PC-3 (cell line): ENCODE results near the gene LONRF3.

ENCODE experiments used
- EZH2 ChIP-seq: fragments of 300-600 bp; sonication (generic); IDR thresholded peaks from one replicate; pipeline ENCODE4 v1.6.1; 2017; ENCODE audit warnings: antibody characterized with exemption, mild to moderate bottlenecking, low read length; ENCODE audit not compliant: unreplicated experiment
- TF ChIP-seq, protein P1 (sequence below): fragments of 300-600 bp; sonication (generic); conservative IDR thresholded peaks from 2 replicates; pipeline ENCODE4 v1.5.1; 2017; ENCODE audit warnings: antibody characterized with exemption, low read depth, mild to moderate bottlenecking, low read length

GRCh38 chrX:118976599-118977340 lies 2.4 kb downstream of the LONRF3 start:
- TF ChIP-seq, protein P1, sequence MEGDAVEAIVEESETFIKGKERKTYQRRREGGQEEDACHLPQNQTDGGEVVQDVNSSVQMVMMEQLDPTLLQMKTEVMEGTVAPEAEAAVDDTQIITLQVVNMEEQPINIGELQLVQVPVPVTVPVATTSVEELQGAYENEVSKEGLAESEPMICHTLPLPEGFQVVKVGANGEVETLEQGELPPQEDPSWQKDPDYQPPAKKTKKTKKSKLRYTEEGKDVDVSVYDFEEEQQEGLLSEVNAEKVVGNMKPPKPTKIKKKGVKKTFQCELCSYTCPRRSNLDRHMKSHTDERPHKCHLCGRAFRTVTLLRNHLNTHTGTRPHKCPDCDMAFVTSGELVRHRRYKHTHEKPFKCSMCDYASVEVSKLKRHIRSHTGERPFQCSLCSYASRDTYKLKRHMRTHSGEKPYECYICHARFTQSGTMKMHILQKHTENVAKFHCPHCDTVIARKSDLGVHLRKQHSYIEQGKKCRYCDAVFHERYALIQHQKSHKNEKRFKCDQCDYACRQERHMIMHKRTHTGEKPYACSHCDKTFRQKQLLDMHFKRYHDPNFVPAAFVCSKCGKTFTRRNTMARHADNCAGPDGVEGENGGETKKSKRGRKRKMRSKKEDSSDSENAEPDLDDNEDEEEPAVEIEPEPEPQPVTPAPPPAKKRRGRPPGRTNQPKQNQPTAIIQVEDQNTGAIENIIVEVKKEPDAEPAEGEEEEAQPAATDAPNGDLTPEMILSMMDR, result no peak
- no peak for TF ChIP-seq EZH2
